Melanocyte of skin (primary cell): ENCODE measurements around the gene SLC46A2. TPM values are rescaled to one million over a fixed set of nuclear protein-coding genes. Genes with fewer than 3 reads are reported as not detected.

ENCODE experiments used
- total RNA-seq, 2 donors: library from RNA; depleted of rRNA; stranded (reverse); fragments of >200 nt; gene quantifications; 2 replicates each; pipeline ENCODE4 v1.2.3, GENCODE V29; 2012

Gene SLC46A2
- not detected for total RNA-seq

GRCh38 chr9:112890106-112891081 lies at the start of gene SLC46A2:
Gene SLC46A2, minus strand, starts transcription at chr9:112890876. Its CDS starts 195 bp downstream, at chr9:112890681.

Other genes with a start within 250 kb of the SLC46A2 start
- 10 to 100 TPM; 15.1 to 16.0 TPM for gene INIP, start 172.8 kb downstream of the SLC46A2 start, total RNA-seq
- 10 to 100 TPM; 41.6 to 42.3 TPM for gene SNX30, start 140.1 kb downstream of the SLC46A2 start, total RNA-seq
- under 1 TPM; 0.33 to 0.69 TPM for gene ZNF883, start 121.3 kb upstream of the SLC46A2 start, total RNA-seq
- gene ZFP37, start 165.8 kb upstream of the SLC46A2 start, total RNA-seq, result under 1 TPM; 0.33 to 0.34 TPM